ENCODE results near the gene PSIP1. TPM values are rescaled to one million over a fixed set of nuclear protein-coding genes. Genes with fewer than 3 reads are reported as not detected.

PSIP1 gene
- 10 to 100 TPM; 11.7 to 21.3 (median 12.5) TPM for total RNA-seq

- Histone ChIP-seq H3K9me3 (no peaks in the 10 kb centered on the region), H3K4me1 (peaks cover 5 to 18% of the 10 kb centered on the region in 2 donors), H3K27ac (peak within 1 kb of the TSS; percentile 75 to 92 (median 89)), H3K36me3 (peaks cover 0 to 5% of the 10 kb centered on the region in 2 donors), H3K27me3 (no peaks in the 10 kb centered on the region), H3K4me3 (peak within 1 kb of the TSS; percentile 74 to 92 (median 86))
- in situ Hi-C loops (cut with MboI; ENCODE audit: low sequenced_read_pairs in 4 of 4) (no loop called here), intact Hi-C loops (cut with DNase I; ENCODE audit: low total_unique reads) (loop anchor here (1.0 to 5.0 kb wide), 3 partner anchors 41 to 204 kb away; partner anchors contain the start of genes SNAPC3 and TTC39B)
- TF ChIP-seq POLR2A (IDR thresholded peaks at IDR 0.05) (peak; percentile 36 to 46), CTCF (IDR thresholded peaks at IDR 0.05 in 4 of 5, conservative IDR thresholded peaks at IDR 0.05 in 1 of 5) (peak in 4 of 5 experiments; percentile 6 to 31 (median 21))
- DNase-seq = peak; percentile 32 to 52
- ATAC-seq = peak; percentile 92
These were observed at the start of gene PSIP1 for GRCh38 chr9:15510789-15511575. TSS of gene PSIP1 (minus strand) at chr9:15510970. CDS start at chr9:15510188, 782 bp downstream.

GRCh38 chr9:15553528-15553898 lies 42.7 kb upstream of the PSIP1 start:
- DNase-seq = no peak
- Histone ChIP-seq H3K4me1 (no peaks in the 10 kb centered on the region), H3K36me3 (no peaks in the 10 kb centered on the region), H3K27ac (peak overlapping the region in 3 of 4 donors; percentile 68 to 80 (median 73)), H3K27me3 (no peaks in the 10 kb centered on the region), H3K4me3 (peak overlapping the region; percentile 69 to 90 (median 83)), H3K9me3 (no peaks in the 10 kb centered on the region)
- TF ChIP-seq POLR2A (IDR thresholded peaks at IDR 0.05) (no peak), CTCF (IDR thresholded peaks at IDR 0.05 in 4 of 5, conservative IDR thresholded peaks at IDR 0.05 in 1 of 5) (no peak)
- in situ Hi-C loops (cut with MboI; ENCODE audit: low sequenced_read_pairs in 4 of 4) = no loop called here
- peak in 1 of 2 donors; percentile 10 for ATAC-seq
- intact Hi-C loops (cut with DNase I; ENCODE audit: low total_unique reads) = loop anchor here (5.0 kb wide), 1 partner anchor 246 kb away; the partner anchor contains the start of gene TTC39B

DNA sequence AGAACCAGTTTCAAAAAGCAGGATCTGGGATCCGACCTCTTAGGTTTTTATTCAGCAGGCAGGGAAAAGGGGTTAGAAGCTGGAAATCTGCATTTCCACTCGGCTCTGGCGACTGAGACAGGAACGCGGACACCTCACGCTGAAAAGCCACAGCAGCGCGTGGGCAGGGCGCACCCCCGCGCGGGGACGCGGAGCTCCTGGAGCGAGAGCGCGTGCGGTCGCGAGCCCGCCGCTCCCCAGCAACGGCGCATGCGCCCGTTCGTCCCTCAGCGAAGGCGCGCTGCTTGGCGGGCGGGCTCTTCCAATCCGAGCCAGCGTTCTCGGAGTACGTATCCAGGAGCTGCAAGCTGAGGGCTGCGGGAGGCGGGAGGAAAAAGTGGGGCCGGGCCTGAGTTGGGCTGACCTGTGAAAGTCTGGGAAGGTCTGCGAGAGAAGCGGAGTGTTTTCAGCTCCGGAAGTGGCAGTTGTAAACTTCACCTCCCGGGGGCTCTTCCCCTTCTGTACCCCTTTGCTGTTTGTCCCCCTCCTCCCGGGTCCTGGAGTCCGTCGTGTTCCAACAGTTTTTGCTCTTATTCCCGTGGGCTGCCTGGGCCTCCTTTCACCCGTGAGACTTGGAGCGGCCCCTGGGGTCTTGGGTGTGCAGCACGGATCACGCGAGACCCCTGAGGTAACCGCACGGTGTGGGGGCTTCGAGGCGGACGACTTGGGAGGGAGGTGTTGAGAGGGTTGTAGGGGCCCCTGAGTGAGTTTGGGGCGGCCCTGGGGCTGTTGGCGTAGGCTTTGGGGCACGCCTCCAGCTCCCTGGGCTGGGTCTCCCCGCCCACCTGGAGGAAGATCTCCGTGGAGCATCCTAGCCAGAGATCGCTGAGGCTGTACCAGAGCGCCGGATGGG lies 42.1 kb upstream of the PSIP1 start, which contains the start of gene CCDC171:
CCDC171 (plus strand) TSS at position 408 of the 892 bp plus-strand sequence. CDS start 11,046 bp downstream, outside the sequence.
- H3K9me3 ChIP-seq = no peaks in the 10 kb centered on the region
- TF ChIP-seq CTCF (IDR thresholded peaks at IDR 0.05 in 4 of 5, conservative IDR thresholded peaks at IDR 0.05 in 1 of 5) (no peak), POLR2A (IDR thresholded peaks at IDR 0.05) (peak; percentile 31 to 46)
- no peaks in the 10 kb centered on the region for H3K36me3 ChIP-seq
- intact Hi-C loops (cut with DNase I; ENCODE audit: low total_unique reads) (loop anchor here (1.0 to 5.0 kb wide), 3 partner anchors 42 to 246 kb away; partner anchors contain the start of genes SNAPC3 and TTC39B), in situ Hi-C loops (cut with MboI; ENCODE audit: low sequenced_read_pairs in 4 of 4) (no loop called here)
- H3K4me1 ChIP-seq = no peaks in the 10 kb centered on the region
- peak within 1 kb of the TSS; percentile 68 to 80 (median 76) for H3K27ac ChIP-seq
- H3K4me3 ChIP-seq = peak within 1 kb of the TSS; percentile 69 to 90 (median 83)
- no peaks in the 10 kb centered on the region for H3K27me3 ChIP-seq
- ATAC-seq = peak; percentile 95 to 96
- peak; percentile 81 to 86 for DNase-seq

DNA sequence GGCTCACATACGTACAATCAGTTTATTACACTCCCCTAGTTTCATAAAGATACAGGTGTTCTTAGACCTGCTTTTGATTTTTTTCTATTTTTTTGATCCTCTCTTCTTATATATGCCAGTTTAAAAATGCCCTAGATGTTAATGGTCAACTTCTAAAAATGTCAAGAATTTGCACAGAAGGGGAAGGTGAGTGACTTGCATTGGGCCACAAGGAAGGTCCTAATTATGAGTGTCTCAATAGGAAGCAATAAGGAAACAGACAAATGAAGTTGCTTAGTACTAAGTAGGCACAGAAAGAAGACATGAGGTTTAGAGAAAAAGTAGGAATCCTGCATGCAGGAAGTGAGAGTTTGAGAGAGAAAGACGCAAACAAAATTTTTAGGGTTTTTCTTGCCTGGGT lies 38.8 kb upstream of the PSIP1 start:
- Histone ChIP-seq H3K4me3 (no peak overlapping the region), H3K27me3 (no peaks in the 10 kb centered on the region), H3K36me3 (no peaks in the 10 kb centered on the region), H3K9me3 (no peaks in the 10 kb centered on the region), H3K4me1 (no peaks in the 10 kb centered on the region), H3K27ac (no peak overlapping the region)
- intact Hi-C loops (cut with DNase I; ENCODE audit: low total_unique reads) (loop anchor here (5.0 kb wide), 1 partner anchor 242 kb away; the partner anchor contains the start of gene TTC39B), in situ Hi-C loops (cut with MboI; ENCODE audit: low sequenced_read_pairs in 4 of 4) (no loop called here)
- no peak for ATAC-seq
- no peak for DNase-seq
- TF ChIP-seq CTCF (IDR thresholded peaks at IDR 0.05 in 4 of 5, conservative IDR thresholded peaks at IDR 0.05 in 1 of 5) = no peak
- no peak for TF ChIP-seq POLR2A (IDR thresholded peaks at IDR 0.05)

Measured in gastrocnemius medialis (tissue), 4 donors.